ENCODE results near the gene ETV6. TPM values are rescaled to one million over a fixed set of nuclear protein-coding genes. Genes with fewer than 3 reads are reported as not detected.

ETV6 gene
- total RNA-seq, 1 donor from 2014 or later: 15.2 TPM

DNA sequence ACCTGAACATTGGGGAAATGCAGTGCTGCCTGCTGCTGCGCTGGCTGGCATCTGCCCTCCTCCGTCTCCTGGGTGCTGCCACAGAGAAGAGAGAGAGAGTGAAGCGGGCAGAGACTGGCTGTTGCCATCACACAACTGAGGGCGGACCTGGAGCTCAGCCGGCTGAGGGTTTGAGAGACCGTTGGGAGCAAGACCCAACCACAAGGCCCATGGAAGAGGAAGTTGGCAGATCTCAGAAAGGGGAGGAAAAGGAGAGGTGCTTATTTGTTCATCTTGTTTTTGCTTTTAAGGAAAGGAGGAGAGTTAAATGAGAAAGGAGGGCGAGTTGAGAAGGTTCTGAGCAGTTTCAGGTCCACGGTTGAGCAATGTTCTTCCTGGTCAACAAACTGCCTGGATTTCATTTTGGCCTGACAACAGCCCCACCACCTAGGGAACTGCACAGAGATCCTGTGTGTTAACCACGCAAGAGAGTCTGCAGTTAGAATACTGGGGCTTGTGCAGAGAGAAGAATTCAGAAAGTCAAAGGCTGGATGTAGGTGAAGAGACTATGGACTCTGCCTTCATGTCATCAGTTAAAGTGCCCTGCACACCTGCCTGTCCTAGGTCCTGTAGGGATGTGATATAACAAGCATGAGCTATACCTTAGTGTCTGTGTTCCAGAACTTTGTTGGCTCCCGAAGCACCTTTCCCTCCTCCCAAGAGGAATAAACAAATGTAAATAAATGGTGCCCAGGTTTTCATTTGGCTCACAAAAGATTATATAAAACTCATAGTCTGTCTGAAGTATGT is 124.6 kb downstream of the ETV6 start:
- intact Hi-C loops (cut with DNase I): no loop called here
- no peak for DNase-seq (ENCODE audit: missing footprints)
- ATAC-seq: no peak

DNA sequence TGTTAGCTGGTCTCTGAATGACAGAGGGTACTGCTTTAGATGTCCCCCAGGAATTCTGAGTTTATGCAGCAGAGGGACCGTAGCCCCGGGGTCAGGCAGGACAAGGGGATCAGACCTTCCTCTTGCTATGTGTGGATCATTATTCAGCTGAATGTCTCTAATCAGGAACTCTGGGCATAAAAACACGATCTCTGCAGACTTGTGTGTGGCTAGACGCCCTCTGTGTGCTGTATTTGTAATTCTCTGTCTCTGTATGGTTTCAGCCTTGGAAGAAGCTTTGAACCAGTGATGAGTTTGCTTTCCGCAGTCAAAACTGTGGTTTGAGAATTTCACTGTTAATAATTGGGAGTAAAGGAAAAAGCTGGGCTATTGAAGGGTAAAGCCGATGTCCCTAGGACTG is 125.3 kb downstream of the ETV6 start:
- intact Hi-C loops (cut with DNase I): no loop called here

DNA sequence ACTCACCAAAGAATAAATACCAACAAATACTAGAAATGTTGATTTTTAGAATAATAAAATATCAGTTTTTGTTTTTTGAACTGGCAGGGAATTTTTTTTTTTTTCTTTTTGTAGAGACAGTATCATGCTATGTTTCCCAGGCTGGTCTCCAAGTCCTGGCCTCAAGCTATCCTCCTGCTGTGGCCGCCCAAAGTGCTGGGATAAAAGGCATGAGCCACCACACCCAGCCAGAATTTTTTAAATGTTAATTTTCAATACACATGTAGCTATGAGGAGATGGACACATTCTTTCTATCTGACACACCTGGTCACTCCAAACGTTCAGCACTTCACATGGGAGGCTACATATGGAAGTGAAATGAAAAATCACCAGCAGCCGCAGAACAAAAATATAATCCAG is 126.8 kb downstream of the ETV6 start:
- no peak for ATAC-seq
- intact Hi-C loops (cut with DNase I): no loop called here
- DNase-seq (ENCODE audit: missing footprints): no peak

More for the DNA sequence above, 125.3 kb downstream of the ETV6 start:
- DNase-seq (ENCODE audit: missing footprints) (no peak), ATAC-seq (no peak)

DNA sequence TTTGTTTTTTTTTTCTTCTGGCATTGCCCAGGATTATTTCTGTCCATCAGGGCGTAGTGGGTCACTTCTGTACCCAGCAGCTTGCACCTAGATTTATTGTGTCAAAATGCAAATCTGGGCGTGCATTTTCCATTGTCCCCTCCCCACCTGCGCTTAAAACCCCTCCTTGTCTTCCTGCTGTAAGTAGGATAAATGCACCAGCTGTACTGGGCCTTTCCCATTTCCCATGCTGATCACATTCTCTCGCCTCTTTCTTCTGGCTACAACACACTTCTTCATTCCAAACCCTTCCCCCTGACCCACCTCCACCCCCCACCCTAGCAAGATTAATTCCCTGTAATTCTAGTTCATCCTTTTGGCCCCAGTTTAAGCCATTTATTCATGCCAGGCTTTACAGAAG is 128.0 kb downstream of the ETV6 start:
- DNase-seq (ENCODE audit: missing footprints) (no peak), ATAC-seq (no peak)
- intact Hi-C loops (cut with DNase I): no loop called here

DNA sequence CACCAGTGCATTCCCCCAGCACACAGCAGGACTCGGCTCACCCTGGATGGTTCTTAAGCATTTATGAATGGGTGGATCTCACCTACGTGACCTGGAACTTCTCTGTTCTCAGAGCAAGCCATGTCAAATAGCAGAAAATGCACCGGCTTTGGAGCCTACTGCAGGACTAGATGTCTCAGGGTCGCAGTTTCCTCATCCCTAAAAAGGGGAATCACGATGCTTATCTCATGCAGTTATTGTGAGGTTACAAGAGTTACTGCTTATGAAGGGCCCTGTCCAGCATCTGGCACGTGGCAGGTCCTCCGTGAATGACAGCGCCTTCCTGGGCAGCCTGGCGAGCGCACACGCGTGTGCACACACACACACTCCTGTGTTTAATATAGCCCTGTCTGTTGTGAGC is 128.5 kb downstream of the ETV6 start:
- DNase-seq (ENCODE audit: missing footprints): no peak
- intact Hi-C loops (cut with DNase I): no loop called here
- ATAC-seq: no peak

DNA sequence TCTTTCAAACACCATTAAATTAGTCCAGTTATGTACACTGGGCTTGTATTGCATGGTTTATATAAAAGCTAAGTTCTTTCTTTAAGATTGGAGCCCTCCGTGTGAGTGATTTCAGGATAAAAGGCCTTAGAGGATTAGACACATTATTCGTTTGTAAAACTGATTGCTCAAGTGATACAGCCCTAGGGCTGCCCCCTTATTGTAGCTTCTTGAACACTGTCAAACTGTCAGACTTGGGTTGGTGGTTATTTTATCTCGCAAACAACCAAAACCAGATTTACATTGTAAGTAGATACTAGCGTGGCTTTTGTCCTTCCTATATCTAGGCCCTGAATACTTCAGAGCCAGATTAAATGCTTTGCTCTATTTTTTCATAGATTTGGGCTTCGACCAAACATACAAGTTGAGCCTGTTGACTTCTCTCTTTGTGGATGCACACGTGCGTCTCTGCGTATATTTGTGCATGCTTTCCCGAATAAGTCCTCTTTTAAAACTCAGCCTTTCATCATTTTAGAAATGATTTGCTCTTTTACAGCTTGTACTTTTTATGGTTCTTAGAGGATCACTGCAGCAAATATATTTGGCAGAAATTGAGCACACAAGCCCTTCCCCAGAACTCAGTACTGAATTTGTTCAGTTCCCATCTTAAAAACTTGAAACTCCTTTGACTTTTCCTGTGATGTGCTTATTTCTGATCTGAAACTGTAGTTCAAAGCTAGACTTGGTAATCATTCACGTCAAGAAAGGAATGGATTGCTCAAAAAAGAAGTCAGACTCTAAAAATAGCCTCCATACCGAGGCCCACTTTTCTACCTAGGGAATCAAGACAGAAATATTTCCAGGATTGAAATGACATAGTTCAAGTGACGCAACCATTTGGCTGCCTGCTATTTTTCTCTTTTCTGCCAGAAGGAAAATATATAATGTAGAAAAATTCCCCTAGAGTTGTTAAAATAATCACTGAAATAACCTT is 129.5 kb downstream of the ETV6 start:
- no peak for ATAC-seq
- intact Hi-C loops (cut with DNase I): no loop called here

DNA sequence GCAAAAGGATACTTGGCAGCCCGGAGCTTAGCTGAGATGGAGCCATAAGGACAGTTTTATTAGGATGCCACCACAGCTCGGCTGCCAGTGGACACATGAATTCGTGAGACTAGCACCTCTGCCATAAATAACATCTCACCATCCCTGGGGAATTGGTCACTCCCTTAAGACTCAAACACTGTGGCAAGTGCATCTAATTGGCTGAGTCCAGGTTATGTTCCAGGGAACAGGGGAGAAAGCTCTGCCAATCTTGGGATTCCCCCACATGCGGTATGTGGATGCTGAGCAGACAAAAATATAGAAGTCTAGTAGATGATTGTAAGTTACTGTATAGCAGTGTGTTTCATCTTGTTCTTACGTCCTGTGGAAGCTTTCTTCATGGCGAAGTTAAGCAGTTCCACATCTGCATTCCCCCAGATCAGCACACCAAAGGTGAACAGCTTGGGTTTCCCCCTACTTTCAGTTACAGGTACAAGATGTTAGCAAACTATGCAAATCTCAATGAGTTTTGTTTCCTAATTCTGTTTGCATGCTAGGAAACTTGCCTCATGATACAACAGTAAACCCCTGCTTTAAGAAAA is 131.1 kb downstream of the ETV6 start:
- ATAC-seq: no peak
- intact Hi-C loops (cut with DNase I): no loop called here
- DNase-seq (ENCODE audit: missing footprints): no peak

More for the DNA sequence above, 129.5 kb downstream of the ETV6 start:
- no peak for DNase-seq (ENCODE audit: missing footprints)

DNA sequence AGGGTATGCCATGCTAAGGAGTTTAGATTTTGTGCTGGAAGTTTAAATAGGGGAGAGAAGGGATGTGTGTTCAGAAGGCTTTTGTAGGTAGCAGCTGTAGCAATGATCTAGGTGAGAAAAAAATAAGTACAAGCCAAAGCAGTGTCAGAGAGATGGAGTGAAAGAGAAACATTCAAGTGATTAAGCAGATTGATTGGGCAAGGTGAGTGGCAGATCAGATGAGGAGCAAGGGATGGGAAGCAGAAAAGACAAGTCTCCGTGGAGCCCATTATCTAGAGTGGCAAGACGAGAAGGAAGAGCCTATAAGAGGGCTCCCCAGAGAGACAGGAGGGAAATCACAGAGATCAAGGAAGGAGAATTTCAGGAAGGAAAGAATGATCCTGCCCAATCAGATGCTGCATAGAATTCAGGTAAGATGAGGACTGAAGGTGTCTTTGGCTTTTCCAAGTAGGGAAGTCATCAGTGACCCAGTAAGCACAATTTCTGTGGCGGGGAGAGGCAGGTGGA is 133.5 kb downstream of the ETV6 start:
- DNase-seq (ENCODE audit: missing footprints): no peak
- no peak for ATAC-seq
- intact Hi-C loops (cut with DNase I): no loop called here

DNA sequence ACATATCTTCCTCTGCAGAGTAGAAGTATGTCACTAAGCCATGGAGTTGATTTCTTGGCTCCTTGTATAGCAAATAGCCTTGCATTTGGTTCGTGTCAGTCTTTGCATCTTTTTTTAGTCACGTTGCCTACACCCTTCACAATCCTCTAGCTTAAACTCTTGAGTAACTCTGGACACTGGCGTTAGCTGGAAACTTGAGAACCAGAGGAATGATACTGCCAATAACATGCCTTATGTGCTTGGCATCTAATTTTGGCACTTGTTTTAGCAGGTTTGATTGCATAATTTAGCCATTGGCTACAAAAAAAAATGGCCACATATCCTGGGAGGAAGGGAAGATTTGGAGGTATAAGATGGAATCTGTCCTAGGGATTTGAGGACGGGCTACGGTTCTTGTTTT is 136.2 kb downstream of the ETV6 start:
- intact Hi-C loops (cut with DNase I): no loop called here
- ATAC-seq (peak; percentile 81), DNase-seq (ENCODE audit: missing footprints) (no peak)

DNA sequence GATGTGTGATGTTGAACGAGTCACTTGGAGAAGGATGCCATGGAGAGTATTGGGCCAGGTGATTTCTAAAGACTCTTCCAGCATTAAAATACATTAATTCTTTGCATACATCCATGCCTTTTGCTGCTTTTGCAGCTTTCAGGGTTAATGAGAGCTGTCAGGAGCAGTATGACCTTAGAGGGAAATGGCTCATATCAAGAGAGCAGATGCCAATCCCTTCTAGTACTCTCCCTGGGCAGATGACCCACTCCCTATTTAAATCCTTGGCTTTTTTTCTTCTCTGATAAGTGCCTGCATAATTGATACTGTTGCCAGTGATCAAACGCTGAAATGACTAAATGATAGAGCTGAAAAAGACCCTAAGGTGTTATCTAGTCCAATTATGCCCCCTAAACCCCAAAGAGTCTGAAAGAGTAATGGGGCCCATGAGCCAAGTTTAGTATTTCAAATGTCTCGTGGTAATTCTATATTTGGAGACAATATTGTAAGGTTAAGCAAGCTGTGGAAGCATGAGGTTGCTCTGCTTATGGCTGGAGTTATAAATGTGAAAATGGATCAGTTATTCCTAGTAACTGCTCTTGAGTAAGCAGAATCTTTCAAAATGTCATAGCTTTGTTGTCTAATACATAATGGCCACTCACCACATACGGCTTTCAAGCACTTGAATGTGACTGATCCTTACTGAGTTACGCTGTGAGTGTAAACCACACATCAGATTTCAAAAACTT is 137.3 kb downstream of the ETV6 start:
- intact Hi-C loops (cut with DNase I): no loop called here
- DNase-seq (ENCODE audit: missing footprints) (no peak), ATAC-seq (no peak)

DNA sequence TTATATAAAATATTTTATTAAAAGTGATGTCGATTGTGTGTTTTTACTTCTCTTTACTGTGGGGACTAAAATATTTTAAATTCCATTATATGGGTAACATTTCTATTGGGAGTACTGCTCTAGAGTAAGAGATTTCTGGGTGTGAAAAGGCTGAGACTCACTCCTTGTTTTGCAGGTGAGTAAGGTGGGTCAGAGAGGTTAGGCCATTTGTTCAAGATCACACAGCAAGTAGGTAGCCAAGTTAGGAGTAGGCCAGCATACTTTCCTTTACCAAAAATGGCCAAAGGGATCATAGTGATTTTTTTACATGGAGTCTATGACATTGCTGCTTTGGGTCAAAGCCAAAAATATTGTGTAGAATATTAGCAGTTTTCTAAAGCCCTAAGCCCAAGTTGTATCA is 138.0 kb downstream of the ETV6 start:
- DNase-seq (ENCODE audit: missing footprints) (no peak), ATAC-seq (no peak)
- intact Hi-C loops (cut with DNase I): no loop called here

DNA sequence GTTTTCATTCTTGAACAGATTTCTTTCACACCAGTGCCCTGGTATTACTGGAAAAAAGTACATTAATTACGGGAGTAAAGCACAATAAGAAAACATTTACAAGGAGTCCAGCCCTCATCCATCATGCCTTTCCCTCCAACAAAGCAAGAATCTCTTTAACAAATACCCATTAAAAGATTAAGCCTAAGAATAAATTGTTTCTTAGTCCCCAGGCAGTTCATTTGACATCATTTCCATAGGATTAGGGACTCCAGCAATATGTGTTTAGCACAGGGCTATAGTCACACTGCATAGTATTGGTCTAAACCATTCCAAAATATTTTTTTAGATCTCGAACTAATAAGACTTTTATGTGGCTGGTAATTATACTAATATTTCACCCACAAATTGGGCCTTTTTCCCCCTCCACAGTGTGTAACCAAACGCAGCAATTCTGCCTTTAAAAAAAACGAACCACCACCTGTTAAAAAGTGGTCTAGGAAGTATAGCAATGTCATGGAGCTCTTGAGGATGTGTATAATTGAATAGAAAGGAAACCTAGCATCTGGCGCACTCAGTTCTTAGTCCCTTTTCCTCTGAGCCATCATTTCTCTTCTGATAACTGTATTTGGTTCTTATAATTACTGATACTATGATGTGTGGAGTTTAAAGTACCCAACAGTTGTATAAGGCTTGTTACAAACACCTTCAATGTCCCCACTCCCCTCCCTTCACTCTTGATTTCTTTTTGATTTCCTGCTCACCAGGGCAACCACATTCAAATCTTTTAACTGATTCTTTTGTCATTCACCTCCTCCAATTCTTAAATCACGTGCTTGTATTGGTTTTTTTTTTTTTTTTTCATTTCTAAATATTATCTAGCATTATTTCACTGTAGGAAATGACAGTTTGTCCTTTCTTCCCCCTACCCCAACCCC is 138.7 kb downstream of the ETV6 start:
- intact Hi-C loops (cut with DNase I): no loop called here

DNA sequence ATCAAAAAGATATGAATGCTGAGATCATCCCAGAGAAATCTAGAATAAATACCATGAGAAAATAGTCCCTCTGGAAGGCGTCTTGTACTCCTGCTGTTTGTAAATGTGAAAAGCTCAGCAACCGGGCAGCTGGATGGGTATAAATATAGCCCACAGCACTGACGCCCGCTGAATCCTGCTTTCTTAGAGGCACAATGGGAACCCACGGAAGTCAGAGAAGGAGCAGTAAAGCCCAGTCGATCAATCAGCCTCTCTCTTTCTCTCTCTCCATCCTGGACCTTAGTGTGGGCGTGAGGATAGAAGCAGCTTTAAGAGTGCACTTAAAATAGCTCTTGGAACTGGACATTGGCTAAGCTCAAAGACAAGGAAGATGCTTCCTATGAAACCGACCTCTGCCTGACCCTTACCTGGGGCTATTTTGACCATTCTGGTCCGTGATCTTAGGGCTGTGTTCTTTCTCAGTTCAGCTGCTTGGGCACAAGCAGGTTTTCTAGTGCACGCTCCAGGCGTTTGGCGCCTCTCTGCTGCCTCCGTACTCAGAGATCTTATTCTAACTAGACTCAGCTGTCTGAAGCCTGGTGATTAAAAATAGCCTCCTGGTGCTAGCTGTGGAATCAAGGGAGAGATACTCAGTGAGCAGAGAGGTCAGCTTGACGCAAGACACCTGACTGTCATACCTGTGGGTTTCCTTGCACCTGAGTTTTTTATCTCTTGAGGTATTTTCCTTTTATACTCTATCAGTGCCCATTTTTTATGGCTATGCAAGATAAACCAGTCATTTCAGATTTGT is 144.6 kb downstream of the ETV6 start:
- ATAC-seq (peak; percentile 79), DNase-seq (ENCODE audit: missing footprints) (no peak)
- intact Hi-C loops (cut with DNase I): loop anchor here (2.0 to 5.0 kb wide), 2 partner anchors 37 to 38 kb away; no protein-coding TSS in a partner anchor

More for the DNA sequence above, 138.7 kb downstream of the ETV6 start:
- DNase-seq (ENCODE audit: missing footprints) (no peak), ATAC-seq (no peak)

DNA sequence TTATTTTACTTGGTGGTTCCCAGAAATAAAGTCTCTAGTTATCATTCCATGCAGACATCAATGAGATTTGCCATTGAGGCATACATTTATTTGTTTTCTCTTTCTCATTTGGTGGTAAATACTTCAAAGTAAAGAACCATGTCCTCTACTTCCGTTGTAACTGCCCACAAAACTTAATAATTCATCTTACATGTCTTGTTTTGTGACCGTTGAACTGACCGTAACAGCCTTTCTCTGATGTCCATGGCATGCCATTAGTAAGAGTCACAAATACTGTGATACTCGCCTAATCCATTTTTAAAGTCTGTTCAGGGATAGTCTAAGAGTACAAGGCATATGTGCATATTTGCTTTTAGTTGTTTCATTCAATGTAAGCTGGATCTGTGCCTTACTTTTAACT is 145.3 kb downstream of the ETV6 start:
- ATAC-seq (no peak), DNase-seq (ENCODE audit: missing footprints) (no peak)
- intact Hi-C loops (cut with DNase I): loop anchor here (2.0 to 5.0 kb wide), 2 partner anchors 38 kb away; no protein-coding TSS in a partner anchor

DNA sequence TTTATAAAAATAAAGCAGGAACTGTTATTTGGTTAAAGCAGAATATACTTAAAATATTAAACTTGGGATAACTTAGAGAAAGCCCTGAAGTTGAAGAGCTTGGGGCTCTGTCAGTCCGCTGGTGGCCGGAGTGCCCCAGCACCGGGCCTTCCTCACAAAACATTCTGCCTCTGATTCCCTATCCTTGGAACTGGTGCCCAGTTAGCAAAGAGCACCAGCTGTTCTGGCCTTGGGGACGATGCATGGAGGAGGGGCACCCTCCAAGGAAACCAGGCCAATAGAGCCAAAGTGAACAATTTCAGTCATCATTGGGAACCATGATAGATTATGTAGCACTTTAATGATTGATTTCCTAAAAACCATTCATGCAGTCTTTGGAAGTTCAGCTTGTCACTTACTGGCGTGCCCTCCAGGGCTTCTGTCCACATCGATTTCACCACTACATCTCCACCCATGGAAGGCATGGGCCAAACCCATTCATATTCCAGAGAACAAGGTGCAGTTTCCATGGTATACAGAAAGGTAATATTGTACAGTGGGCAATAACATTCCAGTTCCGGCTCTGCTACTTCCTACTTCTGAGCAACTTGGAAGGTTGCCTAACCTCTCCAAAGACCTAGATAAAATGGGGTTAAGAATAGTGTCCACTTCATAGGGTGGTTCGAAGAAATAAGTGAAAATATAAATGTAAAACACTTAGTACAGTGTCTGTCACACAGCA is 145.9 kb downstream of the ETV6 start:
- DNase-seq (ENCODE audit: missing footprints) (no peak), ATAC-seq (peak; percentile 52)
- intact Hi-C loops (cut with DNase I): loop anchor here (2.0 kb wide), 1 partner anchor 39 kb away; no protein-coding TSS in a partner anchor

DNA sequence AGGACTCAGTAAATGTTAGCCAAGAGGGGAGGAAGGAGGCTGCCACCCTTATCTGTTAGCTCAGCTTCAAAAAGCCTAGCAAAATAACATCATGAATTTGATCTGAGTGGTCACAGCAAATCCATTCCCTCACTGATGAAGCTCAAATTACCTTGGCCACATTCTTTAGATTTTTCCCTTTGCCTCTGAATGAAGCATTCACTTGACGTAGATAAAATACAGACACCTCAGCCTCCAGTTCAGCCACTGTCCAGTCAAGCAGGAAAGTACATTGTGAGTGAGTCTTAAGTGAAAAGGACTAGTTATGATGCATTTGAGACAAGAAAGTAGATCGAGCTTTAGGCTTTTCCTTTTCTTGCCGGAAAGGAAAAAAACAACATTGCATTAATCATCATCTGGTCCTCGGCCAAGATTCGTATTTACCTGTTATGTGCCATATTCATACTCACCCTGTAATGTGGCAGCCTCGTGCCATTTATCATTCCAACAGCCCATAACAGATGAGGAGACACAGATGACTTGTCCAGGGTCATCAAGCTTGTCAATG is 146.5 kb downstream of the ETV6 start:
- intact Hi-C loops (cut with DNase I): loop anchor here (2.0 kb wide), 1 partner anchor 39 kb away; no protein-coding TSS in a partner anchor
- no peak for DNase-seq (ENCODE audit: missing footprints)
- no peak for ATAC-seq
